A549 (cell line): Measurements from ENCODE around the gene ASTN1. TPM values are rescaled to one million over a fixed set of nuclear protein-coding genes. Genes with fewer than 3 reads are reported as not detected.

Experiments
- ATAC-seq, 2 experiments: fragments of 200-7000 bp in 1 of 2; fragments of >200 bp in 1 of 2; cut with Nextera tagmentation in 1 of 2; cut with Tn5 transposase in 1 of 2; 3 replicates each; pipeline versions ENCODE4 v1.8.0 to v1.9.1; 2018 to 2020; ENCODE audit warnings: mild to moderate bottlenecking in 1 of 2, moderate library complexity in 1 of 2
- CTCF ChIA-PET: fragments of 300-600 bp; sonication (Branson Sonifier 250); formaldehyde crosslinking; extraction: SDS; loops from one replicate; lab custom pipeline; 2021; ENCODE audit warnings: antibody characterized with exemption, inconsistent platforms; lab: Yijun Ruan, JAX
- POLR2A ChIA-PET: fragments of 350-600 bp; formaldehyde crosslinking; extraction: SDS; loops from one replicate; lab custom pipeline; 2021; ENCODE audit warnings: antibody characterized with exemption, inconsistent platforms; lab: Yijun Ruan, JAX
- DNase-seq, 2 experiments: peaks; one replicate each; pipeline versions ENCODE4 v3.0.0 to v3.0.0-alpha.2; 2011 to 2016; ENCODE audit warnings: low read depth in 1 of 2, low spot score in 1 of 2
- FAIRE-seq: peaks from 2 replicates; lab custom pipeline; 2011; peaks lifted over from hg19 to GRCh38; lab: Jason Lieb, UNC
- H3K27ac ChIP-seq, 2 experiments: fragments of >200 bp; sonication (Bioruptor Twin); formaldehyde crosslinking; 3 replicates each; pipeline ENCODE4 v1.5.1; 2016 to 2017
- H3K4me1 ChIP-seq: fragments of >200 bp; sonication (Bioruptor Twin); formaldehyde crosslinking; 3 replicates; pipeline ENCODE4 v1.6.1; 2016
- H3K4me2 ChIP-seq: fragments of >200 bp; sonication (Bioruptor Twin); formaldehyde crosslinking; 3 replicates; pipeline ENCODE4 v1.6.1; 2016
- H3K4me3 ChIP-seq: fragments of >200 bp; sonication (Bioruptor Twin); formaldehyde crosslinking; 3 replicates; pipeline ENCODE4 v1.5.1; 2016
- H3K9me3 ChIP-seq: fragments of >200 bp; sonication (Bioruptor Twin); formaldehyde crosslinking; 3 replicates; pipeline ENCODE4 v1.6.1; 2016
- CBX2 ChIP-seq: fragments of 200-600 bp; sonication (generic); IDR thresholded peaks from 2 replicates; pipeline ENCODE4 v1.6.1; 2016; ENCODE audit warnings: low read depth, mild to moderate bottlenecking, borderline replicate concordance
- CBX8 ChIP-seq: fragments of 200-600 bp; sonication (generic); IDR thresholded peaks from 2 replicates; pipeline ENCODE4 v1.6.1; 2016
- EHMT2 ChIP-seq: fragments of 200-600 bp; sonication (generic); IDR thresholded peaks from 2 replicates; pipeline ENCODE4 v1.6.1; 2016; ENCODE audit warnings: antibody characterized with exemption, low read depth, mild to moderate bottlenecking, moderate library complexity
- EP300 ChIP-seq, 2 experiments: fragments of >200 bp; sonication (Bioruptor Twin); formaldehyde crosslinking; IDR thresholded peaks; 2 replicates in 1 of 2; 3 replicates in 1 of 2; pipeline ENCODE4 v1.6.1; 2016 to 2017
- ESRRA ChIP-seq: fragments of 150-350 bp; IDR thresholded peaks from 2 replicates; pipeline ENCODE4 v1.6.1; 2014; ENCODE audit warnings: mild to moderate bottlenecking, low read length, borderline replicate concordance
- FOSB ChIP-seq: fragments of 250-450 bp; sonication (Bioruptor Pico); IDR thresholded peaks from 2 replicates; pipeline ENCODE4 v1.5.0; 2020; ENCODE audit warnings: mild to moderate bottlenecking, moderate library complexity
- FOXS1 ChIP-seq: fragments of 250-450 bp; sonication (Bioruptor Pico); IDR thresholded peaks from 2 replicates; pipeline ENCODE4 v1.5.0; 2020; ENCODE audit warnings: mild to moderate bottlenecking, moderate library complexity
- HDAC2 ChIP-seq: fragments of 200-600 bp; sonication (generic); IDR thresholded peaks from 2 replicates; pipeline ENCODE4 v1.6.1; 2016
- HOXA7 ChIP-seq: fragments of 250-450 bp; sonication (Bioruptor Pico); IDR thresholded peaks from 2 replicates; pipeline ENCODE4 v1.5.0; 2020; ENCODE audit warnings: mild to moderate bottlenecking, moderate library complexity
- HOXB13 ChIP-seq: fragments of 250-450 bp; sonication (Bioruptor Pico); IDR thresholded peaks from 2 replicates; pipeline ENCODE4 v1.5.0; 2020; ENCODE audit warnings: low read depth, mild to moderate bottlenecking, moderate library complexity
- HOXB5 ChIP-seq: fragments of 250-450 bp; sonication (Bioruptor Pico); IDR thresholded peaks from 2 replicates; pipeline ENCODE4 v1.5.0; 2020; ENCODE audit warnings: mild to moderate bottlenecking, moderate library complexity
- JUN ChIP-seq, 2 experiments: fragments of >200 bp; sonication (Bioruptor Twin); formaldehyde crosslinking; IDR thresholded peaks; 2 replicates in 1 of 2; 3 replicates in 1 of 2; pipeline ENCODE4 v1.6.1; 2016 to 2017
- KDM1A ChIP-seq: fragments of 200-600 bp; sonication (generic); IDR thresholded peaks from 2 replicates; pipeline ENCODE4 v1.6.1; 2016; ENCODE audit warnings: low read depth, mild to moderate bottlenecking
- KDM5A ChIP-seq: fragments of 200-600 bp; sonication (generic); IDR thresholded peaks from 2 replicates; pipeline ENCODE4 v1.6.1; 2016; ENCODE audit warnings: antibody characterized with exemption, mild to moderate bottlenecking
- MAFK ChIP-seq: fragments of 450-650 bp; IDR thresholded peaks from 2 replicates; pipeline ENCODE4 v1.6.1; 2014; ENCODE audit not compliant: partially characterized antibody
- NPAS2 ChIP-seq: fragments of 250-450 bp; sonication (Bioruptor Pico); IDR thresholded peaks from 2 replicates; pipeline ENCODE4 v1.8.0; 2022; ENCODE audit warnings: mild to moderate bottlenecking, moderate library complexity, borderline replicate concordance
- NR3C1 ChIP-seq: fragments of >200 bp; sonication (Bioruptor Twin); formaldehyde crosslinking; IDR thresholded peaks from 3 replicates; pipeline ENCODE4 v1.6.1; 2017
- PHF8 ChIP-seq: fragments of 200-600 bp; sonication (generic); IDR thresholded peaks from 2 replicates; pipeline ENCODE4 v1.6.1; 2016; ENCODE audit warnings: low read depth, mild to moderate bottlenecking, antibody characterized with exemption, moderate library complexity, borderline replicate concordance
- RARB ChIP-seq: fragments of 250-450 bp; sonication (Bioruptor Pico); IDR thresholded peaks from 2 replicates; pipeline ENCODE4 v1.8.0; 2021; ENCODE audit warnings: mild to moderate bottlenecking, moderate library complexity
- RCOR1 ChIP-seq: fragments of 150-350 bp; IDR thresholded peaks from 2 replicates; pipeline ENCODE4 v1.6.1; 2014; ENCODE audit warnings: antibody characterized with exemption, low read length, low read depth
- SREBF2 ChIP-seq: fragments of 450-650 bp; IDR thresholded peaks from 2 replicates; pipeline ENCODE4 v1.6.1; 2014; ENCODE audit warnings: mild to moderate bottlenecking, moderate library complexity
- TP53 ChIP-seq: fragments of 250-450 bp; sonication (Bioruptor Pico); IDR thresholded peaks from 2 replicates; pipeline ENCODE4 v1.5.0; 2021; ENCODE audit warnings: mild to moderate bottlenecking, moderate library complexity
- ZC3H11A ChIP-seq: fragments of 450-650 bp; IDR thresholded peaks from 2 replicates; pipeline ENCODE4 v1.6.1; 2014; ENCODE audit warnings: antibody characterized with exemption, mild to moderate bottlenecking
- ZFP36 ChIP-seq: fragments of 450-650 bp; IDR thresholded peaks from 2 replicates; pipeline ENCODE4 v1.6.1; 2014; ENCODE audit warnings: borderline replicate concordance; ENCODE audit not compliant: partially characterized antibody
- ZNF302 ChIP-seq: fragments of 250-450 bp; sonication (Bioruptor Pico); IDR thresholded peaks from 2 replicates; pipeline ENCODE4 v1.9.0; 2021; ENCODE audit warnings: inconsistent platforms, mild to moderate bottlenecking, moderate library complexity
- ZSCAN20 ChIP-seq: fragments of 250-450 bp; sonication (Bioruptor Pico); IDR thresholded peaks from 2 replicates; pipeline ENCODE4 v1.8.0; 2022; ENCODE audit warnings: mild to moderate bottlenecking, moderate library complexity
- WGBS: methylation state at CpG from one replicate; pipeline ENCODE4 v1.1.6; 2017; ENCODE audit errors: missing lambda C conversion rate; 5-methylcytosine and 5-hydroxymethylcytosine counted together
- polyA plus RNA-seq, 4 experiments: library from polyadenylated mRNA; depleted of rRNA in 3 of 4; stranded (reverse); fragments of >200 nt; fragmentation: RNase III in 1 of 4; extraction: RNeasy Plus Mini Kit Qiagen cat#74134 plus additional on column Dnase treatment in 1 of 4; gene quantifications; 2 replicates in 3 of 4; 3 replicates in 1 of 4; pipeline ENCODE4 v1.2.3, GENCODE V29; 2011 to 2017
- TF ChIP-seq, protein P1 (sequence below): fragments of >200 bp; sonication (Bioruptor Twin); formaldehyde crosslinking; IDR thresholded peaks from 3 replicates; pipeline ENCODE4 v1.6.1; 2016
- TF ChIP-seq, protein P2 (sequence below): IDR thresholded peaks from 2 replicates; pipeline ENCODE4 v1.6.1; 2012
- TF ChIP-seq, protein P3 (sequence below): fragments of 450-650 bp; IDR thresholded peaks from 2 replicates; pipeline ENCODE4 v1.6.1; 2014; ENCODE audit warnings: antibody characterized with exemption
- TF ChIP-seq, protein P4 (sequence below): IDR thresholded peaks from 2 replicates; pipeline ENCODE4 v1.6.1; 2012

ASTN1 gene
- polyA plus RNA-seq, 2 of the 4 experiments (the other 2 are of a cell fraction): not detected

DNA sequence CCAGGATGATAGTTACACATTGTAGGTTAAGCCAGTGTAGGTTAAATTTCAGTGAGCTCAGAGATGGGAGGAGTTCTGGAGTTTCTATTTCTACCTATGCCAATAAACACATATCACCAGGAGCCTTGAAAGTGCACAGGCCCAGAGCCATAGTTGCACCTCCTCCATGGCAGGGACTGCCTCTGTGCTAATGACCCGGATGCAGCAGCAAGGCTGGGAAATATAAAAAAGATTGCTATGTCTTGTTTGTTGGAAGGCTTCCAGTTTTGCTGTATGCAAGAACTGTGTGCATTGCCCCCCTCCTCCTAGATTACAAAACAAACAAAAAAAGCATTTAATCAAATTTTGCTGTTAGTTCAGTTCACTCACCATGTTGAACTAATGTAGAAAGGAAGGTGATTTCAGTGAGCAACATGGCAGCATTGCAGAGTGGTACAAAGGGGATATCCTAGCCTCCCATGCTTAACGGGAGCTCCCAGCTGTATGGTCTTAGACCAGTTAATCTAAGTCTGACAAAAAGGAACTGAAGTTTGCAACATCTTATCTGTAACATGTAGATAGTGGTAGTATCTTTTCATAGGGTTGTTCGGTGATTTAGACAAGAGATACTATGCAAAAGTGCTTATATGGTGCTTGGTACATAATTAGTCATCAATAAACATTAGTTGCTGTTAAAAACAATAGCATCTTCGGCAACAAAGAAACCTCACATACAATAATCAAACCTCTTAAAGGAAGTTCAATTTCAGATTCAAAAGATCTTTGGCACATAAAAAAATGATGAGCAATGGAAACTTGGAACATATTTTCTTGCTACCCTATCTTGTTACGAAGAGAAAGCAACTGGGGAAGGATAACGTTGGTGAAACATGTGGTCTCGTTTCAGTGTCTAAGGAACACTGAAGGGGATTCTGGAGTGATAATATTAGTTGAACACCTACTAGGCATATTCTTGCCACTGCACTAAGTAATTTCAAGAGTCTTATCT, 309.5 kb downstream of the ASTN1 start:
- no peak for ATAC-seq
- CTCF ChIA-PET: interaction anchor here (0.6 to 1.1 kb wide), 2 partner anchors 25 to 435 kb away, joined by 3 read pairs; no protein-coding TSS in a partner anchor

DNA sequence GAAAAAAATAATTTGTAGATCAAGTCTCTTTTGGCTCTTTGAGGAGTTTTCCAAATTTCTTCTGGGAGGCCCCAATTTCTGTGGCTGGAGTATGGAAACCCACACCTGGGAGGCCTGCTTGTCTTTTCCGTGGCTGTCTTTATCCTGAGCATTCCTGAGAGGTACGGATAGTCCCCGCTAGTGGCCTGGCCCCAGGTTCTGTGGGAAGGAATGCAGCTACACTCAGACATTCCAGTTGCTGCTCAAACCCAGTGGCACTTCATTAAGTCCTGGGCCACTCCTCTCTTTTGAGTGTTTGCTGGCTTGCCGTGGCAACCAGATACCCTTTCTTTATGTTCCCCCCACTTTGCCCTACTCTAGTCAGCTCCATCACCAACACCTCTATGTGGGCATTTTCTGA, 310.4 kb downstream of the ASTN1 start:
- WGBS: 13% methylated on average over 4 of the region's 4 CpGs
- Histone ChIP-seq H3K4me3 (no peak overlapping the region), H3K4me1 (no peaks in the 10 kb centered on the region), H3K9me3 (no peaks in the 10 kb centered on the region), H3K27ac (no peak overlapping the region), H3K4me2 (no peak overlapping the region)
- ChIA-PET CTCF (interaction anchor here (0.6 to 1.1 kb wide), 2 partner anchors 26 to 434 kb away, joined by 3 read pairs; no protein-coding TSS in a partner anchor), POLR2A (no interaction called here)
- TF ChIP-seq, protein P1, sequence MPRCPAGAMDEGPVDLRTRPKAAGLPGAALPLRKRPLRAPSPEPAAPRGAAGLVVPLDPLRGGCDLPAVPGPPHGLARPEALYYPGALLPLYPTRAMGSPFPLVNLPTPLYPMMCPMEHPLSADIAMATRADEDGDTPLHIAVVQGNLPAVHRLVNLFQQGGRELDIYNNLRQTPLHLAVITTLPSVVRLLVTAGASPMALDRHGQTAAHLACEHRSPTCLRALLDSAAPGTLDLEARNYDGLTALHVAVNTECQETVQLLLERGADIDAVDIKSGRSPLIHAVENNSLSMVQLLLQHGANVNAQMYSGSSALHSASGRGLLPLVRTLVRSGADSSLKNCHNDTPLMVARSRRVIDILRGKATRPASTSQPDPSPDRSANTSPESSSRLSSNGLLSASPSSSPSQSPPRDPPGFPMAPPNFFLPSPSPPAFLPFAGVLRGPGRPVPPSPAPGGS: no peak
- no peak for TF ChIP-seq KDM1A
- no peak for TF ChIP-seq HDAC2
- TF ChIP-seq ZFP36: no peak
- TF ChIP-seq ZNF302: no peak
- TF ChIP-seq HOXA7 (CRISPR knock-in tag): no peak
- TF ChIP-seq ESRRA: no peak
- no peak for TF ChIP-seq FOSB (CRISPR knock-in tag)
- TF ChIP-seq HOXB5: no peak
- no peak for TF ChIP-seq KDM5A
- no peak for TF ChIP-seq EP300 (IDR thresholded peaks at IDR 0.05)
- TF ChIP-seq CBX2: no peak
- no peak for TF ChIP-seq RARB
- FAIRE-seq: no peak
- no peak for ATAC-seq
- no peak for DNase-seq

More for the DNA sequence above, 309.5 kb downstream of the ASTN1 start:
- Histone ChIP-seq H3K4me2 (no peak overlapping the region), H3K4me1 (no peaks in the 10 kb centered on the region)
- TF ChIP-seq MAFK (peak; percentile 16), FOXS1 (CRISPR knock-in tag) (no peak)
- TF ChIP-seq, all 56 proteins: peak for 1
- DNase-seq: no peak
- H3K27ac ChIP-seq: no peak overlapping the region
- WGBS: 8% methylated on average over 7 of the region's 7 CpGs
- no peaks in the 10 kb centered on the region for H3K9me3 ChIP-seq
- H3K4me3 ChIP-seq: no peak overlapping the region
- FAIRE-seq: no peak
- POLR2A ChIA-PET: no interaction called here

DNA sequence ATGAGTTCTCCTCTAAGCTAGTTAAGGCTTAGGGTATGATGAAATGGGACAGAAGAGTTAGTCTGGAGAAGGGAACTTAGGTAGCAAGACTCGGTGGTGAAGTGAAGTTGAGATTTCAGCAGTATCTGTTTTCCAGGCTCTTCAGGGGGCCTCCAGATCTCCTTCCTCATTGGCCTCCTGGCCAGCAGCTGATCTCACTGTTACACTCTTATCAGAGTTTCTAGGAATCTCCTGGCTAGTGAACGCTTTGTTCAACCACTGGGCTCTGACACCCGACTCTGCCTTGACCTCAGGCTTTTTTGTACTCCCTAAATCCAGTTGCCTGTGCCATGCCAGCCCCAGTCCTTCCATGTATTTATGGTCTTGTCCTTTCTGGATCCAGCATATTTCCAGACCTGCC, 311.0 kb downstream of the ASTN1 start:
- DNase-seq (no peak), FAIRE-seq (no peak), ATAC-seq (no peak)
- POLR2A ChIA-PET: no interaction called here
- 0% methylated on average over 3 of the region's 3 CpGs for WGBS
- H3K4me1 ChIP-seq: no peaks in the 10 kb centered on the region
- CTCF ChIA-PET: interaction anchor here (1.1 kb wide), 1 partner anchor 27 kb away, joined by 3 read pairs; no protein-coding TSS in a partner anchor
- no peak overlapping the region for H3K4me3 ChIP-seq
- H3K9me3 ChIP-seq: no peaks in the 10 kb centered on the region
- TF ChIP-seq EHMT2 (no peak), SREBF2 (no peak), ZC3H11A (no peak), NR3C1 (no peak), HOXB13 (CRISPR knock-in tag) (no peak), ZFP36 (no peak), PHF8 (no peak), ZSCAN20 (CRISPR knock-in tag) (no peak), RCOR1 (no peak), CBX8 (no peak), TP53 (CRISPR knock-in tag) (no peak), JUN (IDR thresholded peaks at IDR 0.05) (no peak), NPAS2 (CRISPR knock-in tag) (no peak), KDM1A (no peak)
- TF ChIP-seq, protein P2, sequence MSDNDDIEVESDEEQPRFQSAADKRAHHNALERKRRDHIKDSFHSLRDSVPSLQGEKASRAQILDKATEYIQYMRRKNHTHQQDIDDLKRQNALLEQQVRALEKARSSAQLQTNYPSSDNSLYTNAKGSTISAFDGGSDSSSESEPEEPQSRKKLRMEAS: no peak
- TF ChIP-seq, protein P1: no peak
- TF ChIP-seq, protein P3, sequence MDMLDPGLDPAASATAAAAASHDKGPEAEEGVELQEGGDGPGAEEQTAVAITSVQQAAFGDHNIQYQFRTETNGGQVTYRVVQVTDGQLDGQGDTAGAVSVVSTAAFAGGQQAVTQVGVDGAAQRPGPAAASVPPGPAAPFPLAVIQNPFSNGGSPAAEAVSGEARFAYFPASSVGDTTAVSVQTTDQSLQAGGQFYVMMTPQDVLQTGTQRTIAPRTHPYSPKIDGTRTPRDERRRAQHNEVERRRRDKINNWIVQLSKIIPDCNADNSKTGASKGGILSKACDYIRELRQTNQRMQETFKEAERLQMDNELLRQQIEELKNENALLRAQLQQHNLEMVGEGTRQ: no peak
- TF ChIP-seq, protein P4, sequence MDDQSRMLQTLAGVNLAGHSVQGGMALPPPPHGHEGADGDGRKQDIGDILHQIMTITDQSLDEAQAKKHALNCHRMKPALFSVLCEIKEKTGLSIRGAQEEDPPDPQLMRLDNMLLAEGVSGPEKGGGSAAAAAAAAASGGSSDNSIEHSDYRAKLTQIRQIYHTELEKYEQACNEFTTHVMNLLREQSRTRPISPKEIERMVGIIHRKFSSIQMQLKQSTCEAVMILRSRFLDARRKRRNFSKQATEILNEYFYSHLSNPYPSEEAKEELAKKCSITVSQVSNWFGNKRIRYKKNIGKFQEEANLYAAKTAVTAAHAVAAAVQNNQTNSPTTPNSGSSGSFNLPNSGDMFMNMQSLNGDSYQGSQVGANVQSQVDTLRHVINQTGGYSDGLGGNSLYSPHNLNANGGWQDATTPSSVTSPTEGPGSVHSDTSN: no peak
- H3K27ac ChIP-seq: no peak overlapping the region
- no peak overlapping the region for H3K4me2 ChIP-seq
